ENCODE measurements around the gene EDC4.

Gene EDC4

DNA sequence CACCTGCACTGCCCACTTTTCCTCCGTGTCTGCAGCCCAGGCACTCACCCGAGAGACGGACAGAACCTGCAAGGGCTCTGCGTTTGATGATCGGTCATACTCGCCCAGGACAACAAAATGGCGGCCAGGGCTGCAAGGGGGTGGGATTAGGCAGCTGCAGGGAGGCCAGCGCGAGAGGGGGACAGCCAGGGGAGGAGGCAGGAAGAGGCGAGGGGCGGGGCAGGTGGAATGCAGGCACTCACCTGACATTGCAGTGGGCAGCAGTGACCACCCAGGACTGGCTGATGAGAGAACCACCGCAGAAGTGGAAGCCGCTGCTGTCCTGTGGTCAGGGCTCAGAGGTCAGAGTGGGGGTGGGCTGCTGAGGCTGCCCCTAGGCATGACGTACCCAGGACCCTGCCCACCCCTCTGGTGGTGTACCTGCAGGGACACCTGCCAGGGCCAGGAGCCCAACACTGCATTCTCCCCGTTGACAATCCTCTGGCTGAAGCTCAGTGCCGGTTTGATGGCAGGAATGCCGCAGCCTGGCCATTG lies 57.9 kb downstream of the EDC4 start:
- H3K4me1 ChIP-seq (ENCODE audit: control insufficient read depth, low read depth, low read length), result no peaks in the 10 kb centered on the region
- H3K27ac ChIP-seq (ENCODE audit: low read length), result no peak overlapping the region
- H3K9me3 ChIP-seq (ENCODE audit: control insufficient read depth, low read depth, low read length), result no peaks in the 10 kb centered on the region

More for the DNA sequence above, 57.9 kb downstream of the EDC4 start:
- no peak overlapping the region for H3K4me3 ChIP-seq (ENCODE audit: low read length)
- H3K27me3 ChIP-seq (ENCODE audit: control insufficient read depth, insufficient read depth, low read length), result no peaks in the 10 kb centered on the region
- H3K36me3 ChIP-seq (ENCODE audit: control insufficient read depth, low read depth, low read length), result no peaks in the 10 kb centered on the region
- no peak overlapping the region for H3K9ac ChIP-seq (ENCODE audit: low read length)

Data from iPS-18a (cell line).